Endodermal cell (in vitro differentiated cells): ENCODE results near the gene PLK4. TPM values are rescaled to one million over a fixed set of nuclear protein-coding genes. Genes with fewer than 3 reads are reported as not detected.

Experiments
- DNase-seq: peaks from one replicate; pipeline ENCODE4 v3.0.0-alpha.2; 2017
- H3K27ac ChIP-seq: 2 replicates; pipeline ENCODE4 v1.5.1; 2013; ENCODE audit warnings: mild to moderate bottlenecking, low read depth, low read length, moderate library complexity
- H3K27me3 ChIP-seq: 2 replicates; pipeline ENCODE4 v1.6.1; 2013; ENCODE audit warnings: mild to moderate bottlenecking, low read length, moderate library complexity; ENCODE audit not compliant: insufficient read depth, control insufficient read depth, poor library complexity, severe bottlenecking
- H3K36me3 ChIP-seq: 2 replicates; pipeline ENCODE4 v1.7.0; 2013; ENCODE audit warnings: mild to moderate bottlenecking, low read length, moderate library complexity; ENCODE audit not compliant: control insufficient read depth, insufficient read depth
- H3K4me1 ChIP-seq: one replicate; pipeline ENCODE4 v1.7.0; 2013; ENCODE audit warnings: low read length; ENCODE audit not compliant: control insufficient read depth, insufficient read depth
- H3K4me3 ChIP-seq: 2 replicates; pipeline ENCODE4 v1.5.1; 2013; ENCODE audit warnings: mild to moderate bottlenecking, low read length, moderate library complexity
- H3K9ac ChIP-seq: 2 replicates; pipeline ENCODE4 v1.6.1; 2013; ENCODE audit warnings: mild to moderate bottlenecking, low read length, moderate library complexity; ENCODE audit not compliant: poor library complexity, severe bottlenecking; ENCODE audit errors: extremely low read depth
- H3K9me3 ChIP-seq: 2 replicates; pipeline ENCODE4 v1.6.1; 2013; ENCODE audit warnings: mild to moderate bottlenecking, low read length, moderate library complexity; ENCODE audit not compliant: control insufficient read depth
- H3K27ac Mint-ChIP-seq: 2 replicates; pipeline ENCODE4 v1.8.0; 2020; ENCODE audit warnings: mixed read lengths
- H3K27me3 Mint-ChIP-seq: 2 replicates; pipeline ENCODE4 v1.8.0; 2021; ENCODE audit warnings: mild to moderate bottlenecking, mixed read lengths; ENCODE audit not compliant: insufficient read depth
- H3K36me3 Mint-ChIP-seq: 2 replicates; pipeline ENCODE4 v1.8.0; 2020; ENCODE audit warnings: low read depth, mixed read lengths
- H3K4me1 Mint-ChIP-seq: 2 replicates; pipeline ENCODE4 v1.8.0; 2020; ENCODE audit warnings: mixed read lengths
- H3K4me3 Mint-ChIP-seq: 2 replicates; pipeline ENCODE4 v1.8.0; 2020; ENCODE audit warnings: mild to moderate bottlenecking, moderate library complexity, mixed read lengths
- H3K9me3 Mint-ChIP-seq: 2 replicates; pipeline ENCODE4 v1.8.0; 2020; ENCODE audit warnings: mild to moderate bottlenecking, mixed read lengths
- CTCF ChIP-seq: fragments of 200-600 bp; sonication (generic); conservative IDR thresholded peaks from 2 replicates; pipeline ENCODE4 v1.5.0; 2021; ENCODE audit warnings: antibody characterized with exemption, mild to moderate bottlenecking
- WGBS, 2 experiments: methylation state at CpG; one replicate each; pipeline versions ENCODE4 v1.1.5 to v1.1.7; 2013; ENCODE audit warnings: missing lambda C conversion rate in 2 of 2, mixed read lengths in 1 of 2; ENCODE audit not compliant: insufficient coverage in 1 of 2, insufficient read length in 1 of 2; 5-methylcytosine and 5-hydroxymethylcytosine counted together
- total RNA-seq, 2 donors: library from RNA; stranded (reverse); fragmentation: NEBNext Ultra II Directional in 1 of 2; extraction: Animal tissue kit (Norgen Biotek cat#: 25700) in 1 of 2; gene quantifications; 2 replicates in 1 of 2; 3 replicates in 1 of 2; pipeline ENCODE4 v1.2.1, GENCODE V29; 2021

Gene PLK4
- total RNA-seq, 2 donors from 2014 or later: 28.7 to 31.3 TPM

DNA sequence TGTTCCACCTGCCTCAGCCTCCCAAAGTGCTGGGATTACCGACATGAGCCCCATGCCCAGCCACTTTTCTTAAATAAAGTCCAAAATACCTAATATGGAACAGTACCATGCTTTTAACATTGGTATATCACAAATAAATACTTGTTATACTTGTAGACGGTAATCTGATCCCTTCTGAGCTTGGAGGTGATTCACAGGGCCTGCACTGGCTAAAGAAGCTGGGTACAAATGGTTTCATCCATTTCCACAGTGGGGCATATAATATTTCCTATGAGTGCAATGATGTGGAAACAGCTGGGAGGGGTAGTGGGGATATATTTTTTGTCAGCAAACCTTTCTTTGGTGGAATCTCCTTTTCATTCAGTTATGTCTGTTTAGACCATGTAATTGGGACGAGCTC lies 35.8 kb downstream of the PLK4 start:
- Mint-ChIP-seq H3K36me3 (peaks cover 20% of the 10 kb centered on the region), H3K4me3 (no peak overlapping the region), H3K27ac (no peak overlapping the region), H3K27me3 (no peaks in the 10 kb centered on the region), H3K9me3 (no peaks in the 10 kb centered on the region), H3K4me1 (no peaks in the 10 kb centered on the region)
- no peaks in the 10 kb centered on the region for H3K9me3 ChIP-seq
- TF ChIP-seq CTCF: no peak
- WGBS, 2 experiments: 92 to 100% methylated on average over 1 to 3 of the region's 3 CpGs
- no peak overlapping the region for H3K9ac ChIP-seq
- H3K27ac ChIP-seq: no peak overlapping the region
- H3K4me3 ChIP-seq: no peak overlapping the region
- H3K27me3 ChIP-seq: no peaks in the 10 kb centered on the region
- DNase-seq: no peak
- H3K4me1 ChIP-seq: no peaks in the 10 kb centered on the region
- peaks cover 49% of the 10 kb centered on the region for H3K36me3 ChIP-seq

GRCh38 chr4:127917151-127917550 lies 36.5 kb downstream of the PLK4 start:
- no peak overlapping the region for H3K4me3 Mint-ChIP-seq
- Histone ChIP-seq H3K4me1 (no peaks in the 10 kb centered on the region), H3K9me3 (no peaks in the 10 kb centered on the region), H3K9ac (no peak overlapping the region), H3K4me3 (no peak overlapping the region), H3K27me3 (no peaks in the 10 kb centered on the region), H3K36me3 (peaks cover 55% of the 10 kb centered on the region), H3K27ac (no peak overlapping the region)
- no peaks in the 10 kb centered on the region for H3K4me1 Mint-ChIP-seq
- H3K36me3 Mint-ChIP-seq: peaks cover 25% of the 10 kb centered on the region
- H3K9me3 Mint-ChIP-seq: no peaks in the 10 kb centered on the region
- H3K27me3 Mint-ChIP-seq: no peaks in the 10 kb centered on the region
- no peak for DNase-seq
- no peak overlapping the region for H3K27ac Mint-ChIP-seq
- TF ChIP-seq CTCF: no peak

GRCh38 chr4:127920521-127920920 lies 39.8 kb downstream of the PLK4 start:
- Histone ChIP-seq H3K4me1 (no peaks in the 10 kb centered on the region), H3K4me3 (no peak overlapping the region), H3K36me3 (peaks cover 60% of the 10 kb centered on the region), H3K27me3 (no peaks in the 10 kb centered on the region), H3K27ac (no peak overlapping the region), H3K9me3 (no peaks in the 10 kb centered on the region), H3K9ac (no peak overlapping the region)
- Mint-ChIP-seq H3K4me3 (no peak overlapping the region), H3K9me3 (peaks cover 2% of the 10 kb centered on the region), H3K27me3 (no peaks in the 10 kb centered on the region), H3K36me3 (peaks cover 47% of the 10 kb centered on the region), H3K4me1 (no peaks in the 10 kb centered on the region), H3K27ac (no peak overlapping the region)
- WGBS, 2 experiments: 97 to 100% methylated on average over 1 to 3 of the region's 3 CpGs
- no peak for TF ChIP-seq CTCF
- DNase-seq: no peak
